ENCODE results near the gene FBRS. TPM values are rescaled to one million over a fixed set of nuclear protein-coding genes. Genes with fewer than 3 reads are reported as not detected.
A peak's percentile ranks its signal among the peaks of the same experiment; 100 is the strongest.

Gene FBRS
- total and polyA plus RNA-seq, 2 of the 13 experiments (the other 11 are each of a cell fraction or from before 2014, with no cell fraction given), result 13.7 to 16.2 TPM

DNA sequence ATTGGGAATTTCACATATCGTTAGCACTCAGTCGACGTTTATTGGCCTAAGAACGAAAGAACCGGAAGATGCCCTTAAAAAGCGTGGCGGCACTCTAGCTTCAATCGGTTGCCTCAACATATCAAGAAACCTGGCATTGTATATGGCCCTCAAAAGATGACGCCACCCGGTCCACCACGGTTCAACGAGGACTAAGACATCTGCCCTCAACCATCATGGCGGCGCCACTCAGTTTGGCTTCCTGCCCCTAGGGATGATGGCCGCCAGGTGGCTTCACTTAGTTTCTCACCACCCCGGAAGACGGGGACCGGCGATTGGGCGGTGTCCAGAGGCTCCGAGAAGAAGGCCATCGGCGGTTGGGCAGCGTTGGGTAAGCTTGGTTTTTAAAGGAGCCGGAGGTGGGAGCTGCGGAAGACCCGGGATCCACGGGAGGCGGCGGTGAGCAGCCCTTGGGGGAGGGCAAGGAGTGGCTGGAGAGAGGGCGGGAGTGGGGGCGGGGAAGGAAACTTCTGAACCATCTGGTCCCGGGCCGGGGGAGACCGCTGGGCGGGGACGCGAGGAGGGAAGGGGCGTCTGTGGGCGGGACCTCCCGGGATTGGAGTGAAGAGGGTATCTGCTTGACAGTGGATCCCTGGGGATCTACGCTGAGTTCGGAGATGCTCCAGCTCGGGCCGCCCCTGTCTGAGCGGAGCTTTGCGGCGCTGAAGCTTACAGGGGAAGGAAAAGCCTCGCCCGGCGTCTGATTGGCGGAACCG, 7.7 kb upstream of the FBRS start, which contains the start of gene PRR14 (continued):
- TF ChIP-seq SIX4 (CRISPR knock-in tag; IDR thresholded peaks at IDR 0.05), result no peak
- no peak; the same call in 1 of the 2 replicates for TF ChIP-seq ZNF607 (CRISPR knock-in tag; IDR thresholded peaks at IDR 0.05; ENCODE audit: borderline replicate concordance)
- TF ChIP-seq RARA (CRISPR knock-in tag; IDR thresholded peaks at IDR 0.05), result no peak; the same call in 1 of the 2 replicates
- no peak for TF ChIP-seq ZSCAN21 (CRISPR knock-in tag; IDR thresholded peaks at IDR 0.05; ENCODE audit: borderline replicate concordance)
- TF ChIP-seq TOE1 (CRISPR knock-in tag; IDR thresholded peaks at IDR 0.05), result no peak
- TF ChIP-seq GFI1 (CRISPR knock-in tag; IDR thresholded peaks at IDR 0.05; ENCODE audit: borderline replicate concordance), result no peak; the same call in 1 of the 2 replicates
- TF ChIP-seq, protein P1, sequence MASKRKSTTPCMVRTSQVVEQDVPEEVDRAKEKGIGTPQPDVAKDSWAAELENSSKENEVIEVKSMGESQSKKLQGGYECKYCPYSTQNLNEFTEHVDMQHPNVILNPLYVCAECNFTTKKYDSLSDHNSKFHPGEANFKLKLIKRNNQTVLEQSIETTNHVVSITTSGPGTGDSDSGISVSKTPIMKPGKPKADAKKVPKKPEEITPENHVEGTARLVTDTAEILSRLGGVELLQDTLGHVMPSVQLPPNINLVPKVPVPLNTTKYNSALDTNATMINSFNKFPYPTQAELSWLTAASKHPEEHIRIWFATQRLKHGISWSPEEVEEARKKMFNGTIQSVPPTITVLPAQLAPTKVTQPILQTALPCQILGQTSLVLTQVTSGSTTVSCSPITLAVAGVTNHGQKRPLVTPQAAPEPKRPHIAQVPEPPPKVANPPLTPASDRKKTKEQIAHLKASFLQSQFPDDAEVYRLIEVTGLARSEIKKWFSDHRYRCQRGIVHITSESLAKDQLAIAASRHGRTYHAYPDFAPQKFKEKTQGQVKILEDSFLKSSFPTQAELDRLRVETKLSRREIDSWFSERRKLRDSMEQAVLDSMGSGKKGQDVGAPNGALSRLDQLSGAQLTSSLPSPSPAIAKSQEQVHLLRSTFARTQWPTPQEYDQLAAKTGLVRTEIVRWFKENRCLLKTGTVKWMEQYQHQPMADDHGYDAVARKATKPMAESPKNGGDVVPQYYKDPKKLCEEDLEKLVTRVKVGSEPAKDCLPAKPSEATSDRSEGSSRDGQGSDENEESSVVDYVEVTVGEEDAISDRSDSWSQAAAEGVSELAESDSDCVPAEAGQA (IDR thresholded peaks at IDR 0.05; ENCODE audit: low read depth), result peak; percentile 100
- TF ChIP-seq, protein P1 (CRISPR knock-in tag; IDR thresholded peaks at IDR 0.05; ENCODE audit: borderline replicate concordance), result no peak
- TF ChIP-seq, protein P2, sequence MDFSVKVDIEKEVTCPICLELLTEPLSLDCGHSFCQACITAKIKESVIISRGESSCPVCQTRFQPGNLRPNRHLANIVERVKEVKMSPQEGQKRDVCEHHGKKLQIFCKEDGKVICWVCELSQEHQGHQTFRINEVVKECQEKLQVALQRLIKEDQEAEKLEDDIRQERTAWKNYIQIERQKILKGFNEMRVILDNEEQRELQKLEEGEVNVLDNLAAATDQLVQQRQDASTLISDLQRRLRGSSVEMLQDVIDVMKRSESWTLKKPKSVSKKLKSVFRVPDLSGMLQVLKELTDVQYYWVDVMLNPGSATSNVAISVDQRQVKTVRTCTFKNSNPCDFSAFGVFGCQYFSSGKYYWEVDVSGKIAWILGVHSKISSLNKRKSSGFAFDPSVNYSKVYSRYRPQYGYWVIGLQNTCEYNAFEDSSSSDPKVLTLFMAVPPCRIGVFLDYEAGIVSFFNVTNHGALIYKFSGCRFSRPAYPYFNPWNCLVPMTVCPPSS (IDR thresholded peaks at IDR 0.05), result no peak
- no peak for TF ChIP-seq ZNF263 (CRISPR knock-in tag; IDR thresholded peaks at IDR 0.05)
- no peak; the same call in 1 of the 2 replicates for TF ChIP-seq SMAD1 (CRISPR knock-in tag; IDR thresholded peaks at IDR 0.05; ENCODE audit: borderline replicate concordance, low read depth)
- TF ChIP-seq ZBTB7B (CRISPR knock-in tag; IDR thresholded peaks at IDR 0.05), result peak; percentile 35
- TF ChIP-seq, protein P3, sequence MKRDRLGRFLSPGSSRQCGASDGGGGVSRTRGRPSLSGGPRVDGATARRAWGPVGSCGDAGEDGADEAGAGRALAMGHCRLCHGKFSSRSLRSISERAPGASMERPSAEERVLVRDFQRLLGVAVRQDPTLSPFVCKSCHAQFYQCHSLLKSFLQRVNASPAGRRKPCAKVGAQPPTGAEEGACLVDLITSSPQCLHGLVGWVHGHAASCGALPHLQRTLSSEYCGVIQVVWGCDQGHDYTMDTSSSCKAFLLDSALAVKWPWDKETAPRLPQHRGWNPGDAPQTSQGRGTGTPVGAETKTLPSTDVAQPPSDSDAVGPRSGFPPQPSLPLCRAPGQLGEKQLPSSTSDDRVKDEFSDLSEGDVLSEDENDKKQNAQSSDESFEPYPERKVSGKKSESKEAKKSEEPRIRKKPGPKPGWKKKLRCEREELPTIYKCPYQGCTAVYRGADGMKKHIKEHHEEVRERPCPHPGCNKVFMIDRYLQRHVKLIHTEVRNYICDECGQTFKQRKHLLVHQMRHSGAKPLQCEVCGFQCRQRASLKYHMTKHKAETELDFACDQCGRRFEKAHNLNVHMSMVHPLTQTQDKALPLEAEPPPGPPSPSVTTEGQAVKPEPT (CRISPR knock-in tag; IDR thresholded peaks at IDR 0.05; ENCODE audit: low read depth), result 0 out of 2 replicates have a peak, but pooled peaks have one; percentile 20
- TF ChIP-seq SP2 (CRISPR knock-in tag; IDR thresholded peaks at IDR 0.05), result peak; percentile 65
- TF ChIP-seq, protein P4, sequence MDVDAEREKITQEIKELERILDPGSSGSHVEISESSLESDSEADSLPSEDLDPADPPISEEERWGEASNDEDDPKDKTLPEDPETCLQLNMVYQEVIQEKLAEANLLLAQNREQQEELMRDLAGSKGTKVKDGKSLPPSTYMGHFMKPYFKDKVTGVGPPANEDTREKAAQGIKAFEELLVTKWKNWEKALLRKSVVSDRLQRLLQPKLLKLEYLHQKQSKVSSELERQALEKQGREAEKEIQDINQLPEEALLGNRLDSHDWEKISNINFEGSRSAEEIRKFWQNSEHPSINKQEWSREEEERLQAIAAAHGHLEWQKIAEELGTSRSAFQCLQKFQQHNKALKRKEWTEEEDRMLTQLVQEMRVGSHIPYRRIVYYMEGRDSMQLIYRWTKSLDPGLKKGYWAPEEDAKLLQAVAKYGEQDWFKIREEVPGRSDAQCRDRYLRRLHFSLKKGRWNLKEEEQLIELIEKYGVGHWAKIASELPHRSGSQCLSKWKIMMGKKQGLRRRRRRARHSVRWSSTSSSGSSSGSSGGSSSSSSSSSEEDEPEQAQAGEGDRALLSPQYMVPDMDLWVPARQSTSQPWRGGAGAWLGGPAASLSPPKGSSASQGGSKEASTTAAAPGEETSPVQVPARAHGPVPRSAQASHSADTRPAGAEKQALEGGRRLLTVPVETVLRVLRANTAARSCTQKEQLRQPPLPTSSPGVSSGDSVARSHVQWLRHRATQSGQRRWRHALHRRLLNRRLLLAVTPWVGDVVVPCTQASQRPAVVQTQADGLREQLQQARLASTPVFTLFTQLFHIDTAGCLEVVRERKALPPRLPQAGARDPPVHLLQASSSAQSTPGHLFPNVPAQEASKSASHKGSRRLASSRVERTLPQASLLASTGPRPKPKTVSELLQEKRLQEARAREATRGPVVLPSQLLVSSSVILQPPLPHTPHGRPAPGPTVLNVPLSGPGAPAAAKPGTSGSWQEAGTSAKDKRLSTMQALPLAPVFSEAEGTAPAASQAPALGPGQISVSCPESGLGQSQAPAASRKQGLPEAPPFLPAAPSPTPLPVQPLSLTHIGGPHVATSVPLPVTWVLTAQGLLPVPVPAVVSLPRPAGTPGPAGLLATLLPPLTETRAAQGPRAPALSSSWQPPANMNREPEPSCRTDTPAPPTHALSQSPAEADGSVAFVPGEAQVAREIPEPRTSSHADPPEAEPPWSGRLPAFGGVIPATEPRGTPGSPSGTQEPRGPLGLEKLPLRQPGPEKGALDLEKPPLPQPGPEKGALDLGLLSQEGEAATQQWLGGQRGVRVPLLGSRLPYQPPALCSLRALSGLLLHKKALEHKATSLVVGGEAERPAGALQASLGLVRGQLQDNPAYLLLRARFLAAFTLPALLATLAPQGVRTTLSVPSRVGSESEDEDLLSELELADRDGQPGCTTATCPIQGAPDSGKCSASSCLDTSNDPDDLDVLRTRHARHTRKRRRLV (CRISPR knock-in tag; IDR thresholded peaks at IDR 0.05), result peak; percentile 57
